PFSK-1 (cell line): ENCODE measurements around the gene ZEB1.

Experiments used
- FOXP2 ChIP-seq: optimal IDR thresholded peaks from 2 replicates; pipeline ENCODE3; 2011; ENCODE audit warnings: borderline replicate concordance, control low read depth, inconsistent platforms; ENCODE audit not compliant: insufficient read depth; ENCODE audit errors: extremely low read length, extremely low read depth
- POLR2AphosphoS5 ChIP-seq: IDR thresholded peaks from 2 replicates; pipeline ENCODE4 v1.6.1; 2012; ENCODE audit warnings: low read depth, mild to moderate bottlenecking, control low read depth, low read length, moderate library complexity
- SIN3A ChIP-seq: IDR thresholded peaks from 2 replicates; pipeline ENCODE4 v1.6.1; 2012; ENCODE audit warnings: mild to moderate bottlenecking, low read length, moderate library complexity, borderline replicate concordance; ENCODE audit not compliant: insufficient read depth
- TAF1 ChIP-seq: IDR thresholded peaks from 2 replicates; pipeline ENCODE4 v1.6.1; 2012; ENCODE audit warnings: low read length, control low read depth, borderline replicate concordance; ENCODE audit not compliant: insufficient read depth
- TF ChIP-seq, protein P1 (sequence below), 2 experiments: IDR thresholded peaks; 2 replicates each; pipeline versions ENCODE4 v1.6.1 to v1.8.0; 2011 to 2012; ENCODE audit warnings: low read depth in 2 of 2, low read length in 2 of 2, control low read depth in 1 of 2, inconsistent platforms in 1 of 2, mild to moderate bottlenecking in 1 of 2, moderate library complexity in 1 of 2; ENCODE audit not compliant: insufficient read depth in 1 of 2

The ZEB1 gene

DNA sequence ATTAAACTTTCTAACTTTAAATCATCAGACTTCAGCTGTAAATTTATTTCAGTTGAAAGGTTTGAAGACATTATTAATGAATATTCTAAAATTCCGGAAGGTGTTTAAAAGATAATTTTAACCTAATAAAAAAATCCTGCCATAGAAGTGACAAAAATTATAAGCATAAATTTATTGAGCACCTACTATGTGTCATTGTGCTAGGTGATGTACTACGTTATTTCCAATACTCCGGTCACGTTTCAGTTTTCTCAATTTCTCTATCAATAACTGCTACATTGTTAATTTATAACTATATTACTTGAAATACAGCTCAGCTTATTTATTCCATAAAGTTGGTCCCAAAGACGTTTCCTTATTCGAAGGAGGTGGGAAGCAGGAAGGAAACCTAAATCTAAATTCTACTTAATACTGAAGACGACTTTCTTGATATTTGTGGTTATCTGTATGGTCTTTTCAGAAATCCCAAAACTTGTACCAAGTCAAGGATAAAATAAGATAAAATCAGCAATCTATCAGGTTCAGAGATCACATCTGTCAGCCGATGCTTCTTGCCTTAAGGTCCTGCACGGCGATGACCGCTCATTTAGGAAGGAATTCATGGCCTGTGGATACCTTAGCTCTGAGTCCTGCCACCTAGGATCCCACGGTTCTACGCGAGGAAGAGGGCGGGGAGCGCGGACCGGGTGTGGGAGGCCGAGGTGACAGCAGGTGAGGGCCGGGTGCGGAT is 1.2 kb upstream of the ZEB1 start:
- no peak for TF ChIP-seq TAF1
- TF ChIP-seq POLR2AphosphoS5 = no peak

DNA sequence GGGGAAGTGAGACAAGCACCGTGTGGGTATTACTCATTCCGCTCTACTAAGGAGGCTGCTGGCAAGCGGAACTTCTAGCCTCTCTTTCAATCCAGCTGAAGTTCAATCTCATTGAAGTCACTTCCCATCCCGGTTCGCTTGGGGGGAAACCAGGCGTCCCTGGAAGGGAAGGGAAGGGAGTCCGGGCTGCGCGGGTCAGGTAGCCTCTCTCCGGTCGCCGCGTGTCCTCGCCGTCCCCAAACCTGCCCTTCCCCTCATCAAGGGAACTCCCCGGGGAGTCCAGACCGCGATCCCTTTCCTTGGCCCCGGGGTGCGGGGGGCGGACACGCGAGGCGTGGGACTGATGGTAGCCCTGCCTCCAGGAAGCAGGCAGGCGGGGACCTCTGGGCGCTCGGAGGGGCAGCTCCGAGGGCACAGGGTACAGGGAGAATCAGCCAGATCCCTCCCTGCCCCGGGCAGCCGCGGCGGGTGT is 598 bp upstream of the ZEB1 start:
- TF ChIP-seq, protein P1, sequence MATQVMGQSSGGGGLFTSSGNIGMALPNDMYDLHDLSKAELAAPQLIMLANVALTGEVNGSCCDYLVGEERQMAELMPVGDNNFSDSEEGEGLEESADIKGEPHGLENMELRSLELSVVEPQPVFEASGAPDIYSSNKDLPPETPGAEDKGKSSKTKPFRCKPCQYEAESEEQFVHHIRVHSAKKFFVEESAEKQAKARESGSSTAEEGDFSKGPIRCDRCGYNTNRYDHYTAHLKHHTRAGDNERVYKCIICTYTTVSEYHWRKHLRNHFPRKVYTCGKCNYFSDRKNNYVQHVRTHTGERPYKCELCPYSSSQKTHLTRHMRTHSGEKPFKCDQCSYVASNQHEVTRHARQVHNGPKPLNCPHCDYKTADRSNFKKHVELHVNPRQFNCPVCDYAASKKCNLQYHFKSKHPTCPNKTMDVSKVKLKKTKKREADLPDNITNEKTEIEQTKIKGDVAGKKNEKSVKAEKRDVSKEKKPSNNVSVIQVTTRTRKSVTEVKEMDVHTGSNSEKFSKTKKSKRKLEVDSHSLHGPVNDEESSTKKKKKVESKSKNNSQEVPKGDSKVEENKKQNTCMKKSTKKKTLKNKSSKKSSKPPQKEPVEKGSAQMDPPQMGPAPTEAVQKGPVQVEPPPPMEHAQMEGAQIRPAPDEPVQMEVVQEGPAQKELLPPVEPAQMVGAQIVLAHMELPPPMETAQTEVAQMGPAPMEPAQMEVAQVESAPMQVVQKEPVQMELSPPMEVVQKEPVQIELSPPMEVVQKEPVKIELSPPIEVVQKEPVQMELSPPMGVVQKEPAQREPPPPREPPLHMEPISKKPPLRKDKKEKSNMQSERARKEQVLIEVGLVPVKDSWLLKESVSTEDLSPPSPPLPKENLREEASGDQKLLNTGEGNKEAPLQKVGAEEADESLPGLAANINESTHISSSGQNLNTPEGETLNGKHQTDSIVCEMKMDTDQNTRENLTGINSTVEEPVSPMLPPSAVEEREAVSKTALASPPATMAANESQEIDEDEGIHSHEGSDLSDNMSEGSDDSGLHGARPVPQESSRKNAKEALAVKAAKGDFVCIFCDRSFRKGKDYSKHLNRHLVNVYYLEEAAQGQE (IDR thresholded peaks at IDR 0.05; ENCODE audit: insufficient read depth in 1 of 2, low read depth in 2 of 2, low read length in 2 of 2) = no peak
- TF ChIP-seq SIN3A = 0 out of 2 replicates have a peak, but pooled peaks have one; percentile 13

DNA sequence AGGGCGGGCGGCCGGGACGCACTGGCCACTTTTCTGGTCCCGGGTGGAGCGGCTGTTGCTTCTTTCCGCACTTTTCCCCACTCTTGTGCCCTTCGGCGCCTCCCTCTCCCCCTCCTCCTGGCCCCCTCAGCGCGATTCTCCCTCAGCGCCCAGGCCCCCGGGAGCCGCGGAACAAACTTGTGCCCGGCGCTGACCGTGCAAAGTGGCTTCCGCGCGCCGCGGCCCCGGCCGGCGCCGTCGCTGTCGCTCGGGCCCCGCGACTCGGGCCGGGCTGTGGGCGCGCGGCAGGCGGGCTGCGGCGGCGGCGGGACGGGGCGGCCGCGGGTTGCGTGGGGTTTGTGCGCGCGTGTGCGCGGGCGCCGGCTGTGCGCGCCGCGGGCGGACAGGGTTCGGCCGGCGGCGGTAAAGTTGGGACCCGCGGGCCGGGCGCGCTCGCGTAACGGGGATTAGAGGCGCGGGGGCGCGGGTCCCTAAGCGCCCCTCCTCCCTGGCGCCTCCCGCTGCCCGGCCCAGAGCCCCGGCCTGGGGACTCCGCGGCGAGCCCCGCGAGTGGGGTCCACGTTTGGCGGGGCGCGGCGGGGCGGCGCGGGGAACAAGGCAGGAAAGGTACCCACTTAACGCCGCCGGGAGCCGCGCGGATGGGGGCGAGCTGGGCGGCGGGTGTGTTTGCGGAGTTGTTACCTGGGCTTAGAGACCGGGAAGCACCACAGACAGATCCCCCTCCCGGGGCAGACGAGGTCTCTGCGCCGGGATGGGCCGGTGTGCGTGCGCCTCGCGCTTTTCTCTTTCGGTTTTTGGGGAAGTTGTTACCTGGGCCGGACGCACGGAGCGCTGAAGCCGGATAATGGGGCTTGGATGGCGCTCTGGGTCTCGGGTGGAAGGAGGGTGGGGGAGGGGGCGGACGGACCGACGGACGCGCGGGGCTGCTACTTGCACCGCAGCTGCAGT is 860 bp downstream of the ZEB1 start:
- TF ChIP-seq SIN3A (no peak), TAF1 (no peak), FOXP2 (no peak), POLR2AphosphoS5 (no peak)
- TF ChIP-seq, protein P1 (IDR thresholded peaks at IDR 0.05; ENCODE audit: insufficient read depth in 1 of 2, low read depth in 2 of 2, low read length in 2 of 2) = no peak

DNA sequence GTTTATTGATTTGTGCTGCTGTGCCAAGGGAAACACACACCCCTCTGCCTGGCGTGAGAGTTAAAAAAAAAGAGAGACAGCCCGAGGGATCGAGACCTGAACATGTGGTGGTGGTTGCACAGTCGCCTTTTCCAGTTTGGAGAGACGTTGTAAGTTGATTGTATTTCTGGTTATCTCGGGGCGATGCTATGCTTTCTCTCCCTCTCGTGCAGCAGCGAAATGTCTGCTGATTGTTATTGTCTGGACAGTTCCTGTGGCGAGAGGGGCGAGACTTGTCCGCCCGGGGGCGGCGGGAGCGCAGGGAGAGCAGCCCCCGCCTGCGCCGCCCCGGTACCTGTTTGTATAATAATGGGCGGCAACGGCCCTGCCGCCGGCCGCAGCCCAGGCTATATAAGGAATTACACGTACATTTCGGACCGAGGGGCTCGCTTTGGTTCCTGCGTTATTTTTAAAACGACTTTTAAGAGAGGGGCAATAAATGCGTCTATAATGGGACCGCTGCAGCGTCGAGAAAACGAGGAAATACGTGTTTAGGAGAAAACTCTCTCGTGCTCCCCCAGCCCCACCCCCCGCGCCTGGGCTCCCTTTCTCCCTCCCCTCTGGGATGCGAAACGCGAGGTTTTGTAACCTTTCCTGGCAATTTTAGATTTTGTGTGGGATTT is 1.7 kb downstream of the ZEB1 start:
- peak; percentile 28 for TF ChIP-seq FOXP2
- TF ChIP-seq TAF1 = no peak
- TF ChIP-seq, protein P1 (IDR thresholded peaks at IDR 0.05; ENCODE audit: insufficient read depth in 1 of 2, low read depth in 2 of 2, low read length in 2 of 2) = peak in 1 of 2 experiments; percentile 62; a peak in 1 of 4 replicates
- TF ChIP-seq SIN3A = no peak; the same call in 1 of the 2 replicates
- TF ChIP-seq POLR2AphosphoS5 = no peak

DNA sequence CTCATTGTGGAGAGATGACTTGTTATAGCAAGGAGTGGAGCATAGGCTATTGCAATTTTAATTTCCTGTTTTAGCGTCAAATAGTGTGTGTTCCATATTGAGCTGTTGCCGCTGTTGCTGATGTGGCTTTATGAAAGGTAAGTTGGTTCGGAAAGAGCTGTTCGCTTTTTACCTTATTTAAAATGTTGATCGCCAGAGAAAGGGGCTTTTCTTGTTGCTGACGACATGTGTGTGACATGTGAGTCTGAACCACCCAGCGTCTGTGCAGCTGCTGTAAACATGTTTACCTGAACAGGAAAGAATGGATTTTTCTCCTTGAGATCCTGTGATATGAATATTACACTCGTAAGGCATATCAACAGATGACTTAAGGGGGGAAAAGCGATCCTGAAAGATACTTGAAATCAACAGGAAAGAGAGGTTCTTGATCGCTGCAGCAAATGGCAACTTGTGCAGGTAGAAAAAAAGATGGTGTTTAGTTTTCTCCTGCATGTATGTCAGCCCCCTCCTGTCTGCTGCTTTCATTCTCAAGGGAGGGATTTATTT is 2.5 kb downstream of the ZEB1 start:
- TF ChIP-seq TAF1 = no peak
- TF ChIP-seq, protein P1 (IDR thresholded peaks at IDR 0.05; ENCODE audit: insufficient read depth in 1 of 2, low read depth in 2 of 2, low read length in 2 of 2) = no peak
- TF ChIP-seq POLR2AphosphoS5 = no peak
